Right lobe of liver (tissue), 4 donors: ENCODE measurements around the gene CXorf65.

Source experiments
- POLR2A ChIP-seq: fragments of 450-650 bp; IDR thresholded peaks from one replicate; pipeline ENCODE4 v1.6.1; 2017; ENCODE audit warnings: antibody characterized with exemption, mild to moderate bottlenecking
- TF ChIP-seq, protein P1 (sequence below), 4 donors: fragments of 200-600 bp in 3 of 4; fragments of 450-650 bp in 1 of 4; IDR thresholded peaks; one replicate each; pipeline versions ENCODE4 v1.5.1 to v1.8.0; 2016 to 2022; ENCODE audit warnings: antibody characterized with exemption in 4 of 4, mild to moderate bottlenecking in 2 of 4
- donor health status: DM: no; HTN: no; CAD: no.
- donor health status: DM: no; HTN: no; CAD: no.
- donor health status: DM: no; HTN: yes; CAD: no.

GRCh38 chrX:71099736-71100135, 6.8 kb downstream of the CXorf65 start:
- TF ChIP-seq, protein P1, sequence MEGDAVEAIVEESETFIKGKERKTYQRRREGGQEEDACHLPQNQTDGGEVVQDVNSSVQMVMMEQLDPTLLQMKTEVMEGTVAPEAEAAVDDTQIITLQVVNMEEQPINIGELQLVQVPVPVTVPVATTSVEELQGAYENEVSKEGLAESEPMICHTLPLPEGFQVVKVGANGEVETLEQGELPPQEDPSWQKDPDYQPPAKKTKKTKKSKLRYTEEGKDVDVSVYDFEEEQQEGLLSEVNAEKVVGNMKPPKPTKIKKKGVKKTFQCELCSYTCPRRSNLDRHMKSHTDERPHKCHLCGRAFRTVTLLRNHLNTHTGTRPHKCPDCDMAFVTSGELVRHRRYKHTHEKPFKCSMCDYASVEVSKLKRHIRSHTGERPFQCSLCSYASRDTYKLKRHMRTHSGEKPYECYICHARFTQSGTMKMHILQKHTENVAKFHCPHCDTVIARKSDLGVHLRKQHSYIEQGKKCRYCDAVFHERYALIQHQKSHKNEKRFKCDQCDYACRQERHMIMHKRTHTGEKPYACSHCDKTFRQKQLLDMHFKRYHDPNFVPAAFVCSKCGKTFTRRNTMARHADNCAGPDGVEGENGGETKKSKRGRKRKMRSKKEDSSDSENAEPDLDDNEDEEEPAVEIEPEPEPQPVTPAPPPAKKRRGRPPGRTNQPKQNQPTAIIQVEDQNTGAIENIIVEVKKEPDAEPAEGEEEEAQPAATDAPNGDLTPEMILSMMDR (IDR thresholded peaks at IDR 0.05) = no peak
- TF ChIP-seq POLR2A = no peak
